Stimulated activated CD4-positive, alpha-beta T cell treated with anti-CD3 and anti-CD28 coated beads, Interleukin-15, amount 100 ng/mL, for 24 hours (primary cell): ENCODE data around the gene CD36.

Source experiments
- DNase-seq: peaks from one replicate; pipeline ENCODE4 v3.0.0-alpha.2; 2020

The CD36 gene

DNA sequence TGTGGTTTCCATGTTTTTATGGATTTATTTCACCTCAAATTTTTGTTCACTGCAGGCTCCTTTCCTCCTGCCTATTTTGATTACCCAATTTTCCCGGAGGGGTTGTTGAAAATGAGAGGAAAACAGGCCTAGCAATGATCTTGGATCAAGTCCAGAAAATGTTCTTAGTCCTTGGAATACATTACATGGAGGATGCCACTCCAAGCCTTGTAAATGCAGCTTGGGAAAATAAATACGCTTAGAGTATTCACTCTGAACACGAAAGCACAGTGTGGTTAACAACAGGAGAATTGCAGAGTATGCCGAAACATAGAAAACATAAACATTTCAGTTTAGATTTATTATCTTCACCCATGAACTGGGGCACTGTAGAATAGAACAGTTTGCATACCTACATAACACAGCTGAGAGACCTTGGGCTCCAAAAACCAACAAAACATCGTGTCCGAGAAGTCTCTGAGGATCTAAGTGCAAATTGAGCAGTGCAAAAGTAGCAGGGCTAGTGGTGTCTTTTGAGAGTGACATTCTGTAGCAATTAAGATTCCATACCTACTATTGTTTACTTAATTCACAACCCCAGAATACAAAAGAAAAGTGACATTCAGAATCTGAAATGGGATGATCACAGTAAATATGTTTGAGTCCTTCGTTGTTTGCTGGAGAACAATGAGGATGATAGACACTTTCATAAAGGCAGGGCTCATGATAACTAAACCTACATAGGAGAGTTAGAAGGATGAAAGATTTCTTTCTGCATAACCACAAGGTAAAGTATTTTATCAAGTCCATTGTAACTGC is 7.6 kb upstream of the CD36 start:
- DNase-seq, result no peak

- DNase-seq, result no peak
Measured at GRCh38 chr7:80631421-80631820, 7.0 kb upstream of the CD36 start.

- DNase-seq, result no peak
Measured at GRCh38 chr7:80632139-80632538, 6.3 kb upstream of the CD36 start.

- DNase-seq, result no peak
Measured at GRCh38 chr7:80632819-80633218, 5.6 kb upstream of the CD36 start.

GRCh38 chr7:80634505-80634904 is 3.9 kb upstream of the CD36 start:
- no peak for DNase-seq

- DNase-seq, result no peak
Measured at GRCh38 chr7:80635533-80635932, 2.9 kb upstream of the CD36 start.

GRCh38 chr7:80635998-80636397 is 2.4 kb upstream of the CD36 start:
- no peak for DNase-seq

DNA sequence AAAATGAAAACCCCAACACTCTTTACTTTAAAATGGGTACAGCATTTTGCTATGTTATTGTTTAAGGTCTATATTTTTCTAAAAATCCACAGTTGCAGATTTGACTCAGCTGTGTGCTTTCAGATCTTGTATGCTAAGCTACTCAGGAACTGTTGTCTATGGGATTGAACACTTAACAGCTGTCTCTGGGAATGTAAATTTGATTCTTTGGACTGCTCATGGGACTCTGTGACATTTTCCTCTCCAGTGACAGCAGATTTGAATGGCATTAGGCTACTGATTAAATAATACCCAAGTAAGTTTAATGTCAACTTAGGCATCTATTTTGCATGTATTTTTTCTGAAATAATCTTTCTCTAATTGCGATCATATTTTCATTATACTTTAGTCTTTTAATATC is 1.7 kb upstream of the CD36 start:
- no peak for DNase-seq

DNA sequence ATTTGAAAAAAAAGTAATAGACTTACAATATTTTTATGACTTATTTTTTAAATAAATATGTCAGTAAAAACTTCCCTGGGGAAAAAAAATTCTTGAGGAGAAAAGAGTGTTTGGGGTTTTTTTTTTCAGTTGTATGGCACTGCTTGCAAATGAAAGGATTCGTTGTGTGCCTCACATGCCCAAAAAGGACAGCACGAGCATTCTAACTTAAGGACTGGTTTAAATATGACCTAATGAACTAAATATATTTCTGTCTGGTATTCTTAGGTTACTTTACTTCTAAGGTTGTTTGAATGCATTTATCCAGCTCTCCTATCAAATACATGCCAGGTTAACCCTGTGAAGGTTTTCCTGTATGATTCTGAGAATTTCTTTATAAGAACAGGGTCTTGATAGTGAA is 988 bp upstream of the CD36 start:
- no peak for DNase-seq

DNA sequence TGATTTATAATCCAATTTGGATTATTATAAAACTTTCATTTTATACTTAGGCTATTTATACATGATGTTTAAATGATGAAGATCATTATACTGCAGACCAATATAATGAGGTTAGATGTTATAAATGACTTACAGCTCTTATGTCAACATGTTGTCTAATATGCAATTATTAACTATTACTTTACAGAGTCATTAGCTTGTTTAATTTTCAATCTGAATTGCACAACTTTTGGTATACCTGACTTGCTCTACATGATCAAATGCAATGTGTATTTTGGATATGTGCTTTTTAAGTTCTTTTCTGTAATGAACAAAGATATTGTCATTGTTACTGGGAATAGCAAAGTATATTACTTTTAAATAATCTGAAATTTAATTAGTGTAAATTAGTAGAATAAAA is 569 bp downstream of the CD36 start:
- no peak for DNase-seq

DNA sequence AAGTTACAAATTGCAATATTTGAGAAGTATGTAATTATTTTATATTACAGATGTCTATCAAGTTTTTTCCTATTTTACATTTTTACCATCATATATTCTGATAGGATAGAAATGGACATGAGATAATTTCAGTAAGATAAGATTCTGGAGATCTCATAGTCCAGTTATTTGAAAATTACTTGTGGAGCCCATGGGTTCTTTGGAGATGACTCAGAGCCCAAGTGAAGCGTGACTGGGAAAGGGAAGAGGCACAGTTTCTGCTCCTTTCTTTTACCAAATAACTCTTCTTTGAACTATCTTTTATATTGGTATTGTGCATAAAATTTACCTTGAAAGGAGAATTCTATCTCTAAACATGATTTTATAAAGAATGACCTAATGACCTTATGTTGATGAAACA is 2.4 kb downstream of the CD36 start:
- DNase-seq, result no peak

- DNase-seq, result no peak
Measured at GRCh38 chr7:80641548-80641947, 3.1 kb downstream of the CD36 start.

DNA sequence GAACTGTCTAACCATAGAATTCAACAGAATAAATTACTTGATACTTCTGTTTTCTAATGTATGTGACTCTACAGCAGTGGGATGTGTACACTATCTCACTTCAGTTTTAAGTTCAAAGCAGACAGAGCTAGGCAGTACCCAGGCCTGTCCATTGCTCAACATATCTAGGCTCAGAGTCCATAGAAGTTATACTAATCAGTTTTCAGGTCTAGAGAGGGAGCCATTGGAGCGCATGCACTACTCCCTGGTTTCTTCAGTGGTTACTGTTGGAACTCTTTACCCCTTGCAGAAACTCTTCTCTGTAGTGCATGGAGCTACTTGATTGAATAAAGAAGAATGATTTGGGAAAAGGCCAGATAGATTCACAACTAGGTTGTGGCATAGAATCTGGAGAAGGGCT is 4.4 kb downstream of the CD36 start:
- DNase-seq, result no peak

DNA sequence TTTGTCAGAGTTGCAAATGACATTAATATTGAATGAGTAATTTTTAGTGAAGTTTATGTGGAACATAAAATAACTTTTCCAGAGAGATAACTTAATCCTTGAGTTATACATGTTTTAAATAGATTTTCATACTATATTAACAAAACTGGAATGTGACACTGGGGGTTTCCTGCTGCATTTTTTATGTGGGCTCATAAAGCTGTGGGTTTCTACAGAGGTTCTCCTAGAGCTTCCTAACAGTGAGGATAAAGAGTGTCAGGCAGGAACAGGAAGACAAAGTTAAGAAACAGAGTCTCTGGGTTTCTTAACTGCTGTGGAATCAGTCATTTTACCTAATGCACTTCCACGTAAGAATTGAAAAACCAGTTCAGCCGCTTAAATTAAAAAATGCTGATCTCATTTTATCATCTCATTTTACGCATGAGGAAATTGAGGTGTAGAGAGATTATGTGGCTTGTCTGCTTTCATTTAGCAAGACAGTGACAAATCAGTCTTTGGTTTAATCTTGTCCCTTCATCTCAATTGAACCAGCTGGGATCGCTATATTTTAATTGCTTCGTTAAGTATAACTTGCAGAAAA is 5.0 kb downstream of the CD36 start:
- no peak for DNase-seq

- DNase-seq, result no peak
Measured at GRCh38 chr7:80644054-80644453, 5.6 kb downstream of the CD36 start.

- DNase-seq, result no peak
Measured at GRCh38 chr7:80646083-80646865, 7.8 kb downstream of the CD36 start.

GRCh38 chr7:80647436-80647835 is 9.0 kb downstream of the CD36 start:
- DNase-seq, result no peak

GRCh38 chr7:80648031-80648600 is 9.7 kb downstream of the CD36 start:
- no peak for DNase-seq

- DNase-seq, result no peak
Measured at GRCh38 chr7:80649011-80649410, 10.6 kb downstream of the CD36 start.

- DNase-seq, result no peak
Measured at GRCh38 chr7:80650030-80650429, 11.6 kb downstream of the CD36 start.

- no peak for DNase-seq
Measured at GRCh38 chr7:80651471-80651870, 13.0 kb downstream of the CD36 start.

- no peak for DNase-seq
Measured at GRCh38 chr7:80653244-80653643, 14.8 kb downstream of the CD36 start.

GRCh38 chr7:80654887-80655340 is 16.5 kb downstream of the CD36 start:
- DNase-seq, result no peak

- no peak for DNase-seq
Measured at GRCh38 chr7:80656029-80656428, 17.6 kb downstream of the CD36 start.
